Activated CD8-positive, alpha-beta T cell treated with anti-CD3 and anti-CD28 coated beads for 36 hours (primary cell): Measurements from ENCODE around the gene PALLD. TPM values are rescaled to one million over a fixed set of nuclear protein-coding genes. Genes with fewer than 3 reads are reported as not detected.

Source experiments
- ATAC-seq: fragments of 200-7000 bp; cut with Tn5 transposase; one replicate; pipeline ENCODE4 v1.10.0; 2021; ENCODE audit warnings: mild to moderate bottlenecking, moderate library complexity
- CTCF ChIA-PET: fragments of 350-600 bp; sonication (Branson Sonifier 250); formaldehyde crosslinking; loops from one replicate; lab custom pipeline; 2021; ENCODE audit warnings: antibody characterized with exemption; lab: Charles Lee
- POLR2A ChIA-PET: fragments of 350-600 bp; sonication (Branson Sonifier 250); formaldehyde crosslinking; loops from one replicate; lab custom pipeline; 2021; ENCODE audit warnings: antibody characterized with exemption; lab: Charles Lee
- DNase-seq: peaks from one replicate; pipeline ENCODE4 v3.0.0-alpha.2; 2020
- H3K27ac Mint-ChIP-seq: one replicate; pipeline ENCODE4 v1.8.0; 2021; ENCODE audit warnings: mild to moderate bottlenecking, mixed read lengths
- H3K27me3 Mint-ChIP-seq: one replicate; pipeline ENCODE4 v1.8.0; 2021; ENCODE audit warnings: mixed read lengths
- H3K36me3 Mint-ChIP-seq: one replicate; pipeline ENCODE4 v1.8.0; 2021; ENCODE audit warnings: low read depth, mixed read lengths
- H3K4me1 Mint-ChIP-seq: one replicate; pipeline ENCODE4 v1.8.0; 2021; ENCODE audit warnings: low read depth, mixed read lengths
- H3K4me3 Mint-ChIP-seq: one replicate; pipeline ENCODE4 v1.8.0; 2021; ENCODE audit warnings: mild to moderate bottlenecking, moderate library complexity, mixed read lengths
- H3K9me3 Mint-ChIP-seq: one replicate; pipeline ENCODE4 v1.8.0; 2021; ENCODE audit warnings: mixed read lengths
- intact Hi-C: fragments of 100-400 bp; cut with micrococcal nuclease; formaldehyde crosslinking; loops from one replicate; pipeline ENCODE4 v1.10.0; 2022
- total RNA-seq, 2 experiments: library from RNA; stranded (reverse); gene quantifications; one replicate each; pipeline ENCODE4 v1.2.3, GENCODE V29; 2021
- TF ChIP-seq, protein P1 (sequence below): fragments of 200-600 bp; IDR thresholded peaks from one replicate; pipeline ENCODE4 v1.8.0; 2022; ENCODE audit warnings: antibody characterized with exemption, mild to moderate bottlenecking

PALLD gene
- total RNA-seq, 2 experiments from 2014 or later: 0.41 to 0.60 TPM

DNA sequence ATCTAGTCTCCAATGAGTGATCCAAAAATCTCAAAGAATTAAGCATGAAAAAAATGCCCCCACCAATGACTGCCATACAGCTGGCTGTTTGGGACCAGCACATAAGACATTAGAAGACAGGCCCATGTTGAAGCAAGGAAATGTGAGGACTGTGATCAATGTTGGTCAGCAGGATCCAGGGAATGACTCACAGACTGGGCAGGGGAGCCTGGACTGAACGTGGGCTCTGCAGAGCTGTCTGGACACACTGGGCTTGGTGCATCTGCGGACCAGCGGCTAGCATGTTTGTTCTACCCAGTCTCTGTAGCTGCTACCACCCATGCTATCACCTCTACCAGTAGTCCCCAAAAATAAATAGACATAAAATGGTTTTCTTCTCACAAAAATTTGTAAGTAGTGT lies 108.6 kb downstream of the PALLD start:
- TF ChIP-seq, protein P1, sequence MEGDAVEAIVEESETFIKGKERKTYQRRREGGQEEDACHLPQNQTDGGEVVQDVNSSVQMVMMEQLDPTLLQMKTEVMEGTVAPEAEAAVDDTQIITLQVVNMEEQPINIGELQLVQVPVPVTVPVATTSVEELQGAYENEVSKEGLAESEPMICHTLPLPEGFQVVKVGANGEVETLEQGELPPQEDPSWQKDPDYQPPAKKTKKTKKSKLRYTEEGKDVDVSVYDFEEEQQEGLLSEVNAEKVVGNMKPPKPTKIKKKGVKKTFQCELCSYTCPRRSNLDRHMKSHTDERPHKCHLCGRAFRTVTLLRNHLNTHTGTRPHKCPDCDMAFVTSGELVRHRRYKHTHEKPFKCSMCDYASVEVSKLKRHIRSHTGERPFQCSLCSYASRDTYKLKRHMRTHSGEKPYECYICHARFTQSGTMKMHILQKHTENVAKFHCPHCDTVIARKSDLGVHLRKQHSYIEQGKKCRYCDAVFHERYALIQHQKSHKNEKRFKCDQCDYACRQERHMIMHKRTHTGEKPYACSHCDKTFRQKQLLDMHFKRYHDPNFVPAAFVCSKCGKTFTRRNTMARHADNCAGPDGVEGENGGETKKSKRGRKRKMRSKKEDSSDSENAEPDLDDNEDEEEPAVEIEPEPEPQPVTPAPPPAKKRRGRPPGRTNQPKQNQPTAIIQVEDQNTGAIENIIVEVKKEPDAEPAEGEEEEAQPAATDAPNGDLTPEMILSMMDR: no peak
- intact Hi-C loops: no loop called here
- ChIA-PET CTCF (no interaction called here), POLR2A (no interaction called here)
- no peak for DNase-seq
- Mint-ChIP-seq H3K9me3 (no peaks in the 10 kb centered on the region), H3K4me3 (no peak overlapping the region), H3K36me3 (no peaks in the 10 kb centered on the region), H3K4me1 (no peaks in the 10 kb centered on the region), H3K27me3 (peaks cover 5% of the 10 kb centered on the region), H3K27ac (no peak overlapping the region)
- ATAC-seq: no peak

DNA sequence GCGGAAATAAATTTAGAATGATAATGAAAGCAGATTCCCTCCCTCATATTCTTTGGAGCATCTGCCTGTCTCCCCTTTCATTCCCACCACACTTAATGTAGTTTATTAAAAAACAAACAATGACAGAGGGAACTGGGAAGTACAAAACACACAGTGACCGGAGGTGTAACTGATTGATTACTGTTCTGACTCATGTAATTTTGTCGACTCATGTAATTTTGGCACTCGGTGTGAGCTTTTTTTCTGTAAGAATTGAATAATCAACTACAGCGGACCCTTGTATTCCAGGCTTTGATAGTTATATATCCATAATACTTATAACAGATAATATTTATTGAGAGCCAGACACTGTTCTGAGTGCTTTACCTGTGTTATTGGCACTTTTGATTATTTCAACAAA lies 110.4 kb downstream of the PALLD start:
- H3K4me1 Mint-ChIP-seq: no peaks in the 10 kb centered on the region
- H3K4me3 Mint-ChIP-seq: no peak overlapping the region
- no peak overlapping the region for H3K27ac Mint-ChIP-seq
- DNase-seq: no peak
- ChIA-PET CTCF (no interaction called here), POLR2A (no interaction called here)
- no peaks in the 10 kb centered on the region for H3K9me3 Mint-ChIP-seq
- intact Hi-C loops: no loop called here
- ATAC-seq: no peak
- H3K36me3 Mint-ChIP-seq: no peaks in the 10 kb centered on the region
- peaks cover 7% of the 10 kb centered on the region for H3K27me3 Mint-ChIP-seq
- TF ChIP-seq, protein P1: no peak

DNA sequence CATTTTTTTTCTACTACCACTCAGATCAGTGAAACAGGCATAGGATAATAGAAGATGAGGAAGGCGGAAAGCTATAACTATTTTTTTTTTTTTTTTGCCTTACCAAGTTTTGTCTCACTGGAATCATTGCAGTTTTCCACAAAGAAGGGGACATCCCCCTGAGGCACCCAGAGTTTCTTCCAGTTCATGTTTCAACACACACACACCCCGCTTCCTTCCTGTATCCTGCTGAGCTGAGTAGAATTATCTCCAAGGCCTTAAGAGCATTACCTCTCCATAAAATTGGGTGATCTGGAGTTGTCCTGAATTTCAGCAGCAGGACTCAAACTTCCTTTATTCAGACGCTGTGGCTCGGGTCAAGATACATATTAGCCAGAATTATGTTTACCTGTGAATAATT lies 111.9 kb downstream of the PALLD start:
- no peak for ATAC-seq
- no peaks in the 10 kb centered on the region for H3K9me3 Mint-ChIP-seq
- CTCF ChIA-PET: no interaction called here

DNA sequence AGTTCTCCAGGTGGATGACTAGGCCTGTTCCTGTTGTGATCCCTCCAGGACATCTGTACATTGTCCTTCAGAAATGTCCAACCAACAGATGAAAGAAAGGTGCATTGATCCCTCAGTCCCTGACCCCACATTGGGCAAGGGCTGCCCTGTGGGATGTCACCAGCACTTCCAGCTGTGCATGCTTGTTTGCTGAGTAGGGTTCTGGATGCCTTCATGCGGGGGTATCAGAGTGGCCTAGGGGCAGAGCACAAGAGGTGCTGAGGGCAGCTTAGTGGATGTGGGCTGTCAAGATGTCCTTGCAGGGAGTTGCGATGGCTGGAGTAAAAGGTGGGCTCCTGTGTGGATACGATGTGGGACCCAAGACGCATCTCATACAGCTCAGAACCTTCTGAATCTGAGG lies 112.5 kb downstream of the PALLD start:
- H3K9me3 Mint-ChIP-seq: no peaks in the 10 kb centered on the region
- POLR2A ChIA-PET: no interaction called here
- no peak overlapping the region for H3K27ac Mint-ChIP-seq
- CTCF ChIA-PET: no interaction called here
- TF ChIP-seq, protein P1: no peak
- no peaks in the 10 kb centered on the region for H3K36me3 Mint-ChIP-seq
- no peak overlapping the region for H3K4me3 Mint-ChIP-seq
- intact Hi-C loops: no loop called here
- no peak for DNase-seq
- H3K4me1 Mint-ChIP-seq: no peaks in the 10 kb centered on the region
- no peak for ATAC-seq
- H3K27me3 Mint-ChIP-seq: peaks cover 4% of the 10 kb centered on the region

More for the DNA sequence above, 111.9 kb downstream of the PALLD start:
- intact Hi-C loops: no loop called here
- Mint-ChIP-seq H3K4me3 (no peak overlapping the region), H3K4me1 (no peaks in the 10 kb centered on the region), H3K36me3 (no peaks in the 10 kb centered on the region), H3K27ac (no peak overlapping the region), H3K27me3 (peaks cover 4% of the 10 kb centered on the region)
- DNase-seq: no peak
- TF ChIP-seq, protein P1: no peak
- POLR2A ChIA-PET: no interaction called here

DNA sequence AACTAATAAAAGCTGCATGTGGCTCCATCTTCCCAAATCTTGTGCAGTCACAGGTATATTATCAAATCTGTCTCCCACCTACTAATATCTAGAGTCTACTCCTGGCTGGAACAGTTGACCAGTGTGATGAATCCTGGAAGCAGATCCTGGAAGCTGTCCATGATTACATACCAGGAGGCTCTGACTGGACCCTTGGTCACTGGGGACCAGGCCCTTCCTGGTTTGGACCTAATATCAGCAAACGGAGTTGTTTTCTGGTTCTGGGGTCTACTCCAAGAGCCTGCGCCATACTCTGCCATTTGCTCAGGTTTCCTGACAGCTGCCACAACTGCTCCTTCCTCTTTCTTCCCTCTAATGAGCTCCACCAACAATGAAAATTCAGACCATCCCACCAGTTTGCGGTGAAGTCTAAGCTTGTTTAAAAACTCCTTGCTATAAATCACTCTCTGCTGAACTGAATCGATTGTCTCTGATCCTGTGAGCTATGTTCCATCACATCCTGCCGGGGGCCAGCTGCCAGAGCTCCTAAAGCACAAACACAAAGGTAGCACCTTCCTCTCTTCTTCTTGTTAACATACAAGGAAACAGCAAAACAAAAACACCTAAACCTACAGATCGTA lies 114.2 kb downstream of the PALLD start:
- H3K4me3 Mint-ChIP-seq: no peak overlapping the region
- no peaks in the 10 kb centered on the region for H3K36me3 Mint-ChIP-seq
- POLR2A ChIA-PET: no interaction called here
- intact Hi-C loops: no loop called here
- no peak overlapping the region for H3K27ac Mint-ChIP-seq
- H3K27me3 Mint-ChIP-seq: peaks cover 4% of the 10 kb centered on the region
- ATAC-seq (no peak), DNase-seq (no peak)
- no peaks in the 10 kb centered on the region for H3K9me3 Mint-ChIP-seq
- H3K4me1 Mint-ChIP-seq: no peaks in the 10 kb centered on the region
- CTCF ChIA-PET: no interaction called here
- TF ChIP-seq, protein P1: no peak
